Non-pigmented ciliary epithelial cell (primary cell): Measurements from ENCODE around the gene COL4A6.
A peak's percentile ranks its signal among the peaks of the same experiment; 100 is the strongest.

ENCODE experiments used
- DNase-seq: peaks from one replicate; pipeline ENCODE4 v3.0.0-alpha.2; 2010; ENCODE audit warnings: low read depth

COL4A6 gene

GRCh38 chrX:108216919-108217571 is 221.2 kb downstream of the COL4A6 start:
- no peak for DNase-seq

DNA sequence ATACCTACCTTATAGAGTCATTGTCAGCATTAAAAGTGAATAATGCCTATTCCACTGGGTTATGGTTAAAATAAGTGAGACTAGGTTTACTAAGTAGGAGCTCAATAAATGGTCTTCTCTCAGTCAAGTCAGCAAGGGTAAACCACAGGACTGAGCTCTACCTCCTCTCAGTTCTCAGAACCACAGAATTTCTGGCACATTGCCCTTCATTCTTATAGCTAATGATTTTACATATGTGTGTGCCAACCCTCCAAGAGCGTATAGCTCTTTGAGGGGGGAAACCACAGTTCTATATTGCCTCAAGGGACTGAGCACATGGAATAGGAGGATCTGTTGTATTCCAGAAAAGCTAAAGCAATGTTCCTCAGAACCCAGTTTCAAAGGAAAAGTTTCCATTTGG is 221.8 kb downstream of the COL4A6 start:
- DNase-seq: no peak

- no peak for DNase-seq
Measured at GRCh38 chrX:108211301-108211700, 226.9 kb downstream of the COL4A6 start.

GRCh38 chrX:108209006-108209554 is 229.1 kb downstream of the COL4A6 start:
- DNase-seq: no peak

- DNase-seq: no peak
Measured at GRCh38 chrX:108203540-108203939, 234.7 kb downstream of the COL4A6 start.

DNA sequence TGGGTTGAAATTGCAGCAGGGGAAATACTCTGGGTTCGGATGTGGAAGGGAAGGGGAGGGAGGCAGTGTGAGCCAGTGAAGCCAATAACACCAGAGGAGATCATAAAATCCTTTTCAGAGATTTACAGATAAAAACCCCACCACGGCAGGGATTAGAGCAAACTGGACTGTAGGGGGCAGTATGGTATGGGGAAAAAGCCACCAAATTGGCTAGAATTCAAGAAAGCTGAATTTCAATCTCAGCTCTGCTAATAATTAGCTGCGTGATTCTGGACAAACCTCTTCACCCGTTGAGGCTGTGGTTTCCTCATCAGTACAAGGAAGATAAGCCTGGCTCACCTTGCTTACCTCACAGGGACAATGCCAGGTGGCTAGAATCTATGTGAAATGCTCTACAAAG is 238.5 kb downstream of the COL4A6 start:
- no peak for DNase-seq

DNA sequence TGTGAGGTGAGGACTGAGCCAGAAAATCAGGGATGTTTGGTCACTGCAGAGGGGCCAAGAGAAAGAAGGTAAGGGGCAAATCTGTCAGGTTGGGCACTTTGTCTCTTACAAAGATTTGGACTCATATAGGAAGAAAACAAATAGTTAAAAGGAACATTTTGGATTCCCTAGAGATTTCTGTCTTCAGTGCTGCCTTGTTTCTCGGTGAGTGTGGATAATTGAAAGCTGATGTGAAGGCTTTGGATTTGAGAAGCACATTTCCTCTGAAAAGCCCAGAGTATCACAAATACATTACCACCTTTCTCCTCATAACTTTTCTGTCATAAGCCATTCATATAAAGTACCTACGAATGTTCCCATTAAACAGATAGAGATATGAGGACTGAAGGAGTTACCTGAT is 239.2 kb downstream of the COL4A6 start:
- no peak for DNase-seq

DNA sequence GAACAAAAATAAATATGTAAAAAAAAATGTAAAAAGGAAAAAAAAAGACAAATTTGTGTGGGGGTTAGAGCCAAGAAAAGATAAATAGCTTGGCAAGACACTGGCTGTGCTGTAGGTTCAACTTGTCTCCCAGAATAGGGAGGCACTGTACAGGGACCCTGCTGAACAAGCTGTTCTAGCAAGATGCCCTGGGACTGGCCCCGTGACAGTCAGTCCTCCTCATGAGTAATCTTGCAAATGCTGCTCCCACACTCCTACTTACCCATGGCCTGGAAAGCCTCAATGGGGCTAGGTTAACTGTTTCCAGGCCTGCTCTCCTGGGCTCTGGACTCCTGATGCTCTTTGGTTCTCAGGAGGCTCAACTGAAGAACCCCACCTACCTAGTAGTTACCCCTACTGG is 239.8 kb downstream of the COL4A6 start:
- DNase-seq: no peak

- peak; percentile 72 for DNase-seq
Measured at GRCh38 chrX:108186811-108187210, 251.4 kb downstream of the COL4A6 start.

DNA sequence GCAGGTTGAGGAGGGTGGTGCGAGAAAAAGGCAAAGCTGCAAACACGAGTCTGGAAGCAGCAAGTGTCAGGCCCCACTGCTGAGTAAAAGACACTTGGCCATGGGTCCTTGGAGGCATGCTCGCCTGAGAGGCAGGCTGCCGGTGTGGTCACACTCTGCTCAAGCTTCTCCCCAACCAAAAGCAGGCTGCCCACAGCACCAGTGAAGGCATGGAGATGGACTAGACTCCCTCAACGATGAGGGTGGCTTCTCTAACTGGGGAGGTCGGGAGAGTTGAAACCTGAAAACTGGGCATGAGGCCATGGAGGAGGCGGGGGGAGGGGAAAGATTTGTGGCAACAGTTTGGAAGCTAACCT is 260.1 kb downstream of the COL4A6 start:
- DNase-seq: no peak

GRCh38 chrX:108177351-108178142 is 260.7 kb downstream of the COL4A6 start:
- DNase-seq: no peak

DNA sequence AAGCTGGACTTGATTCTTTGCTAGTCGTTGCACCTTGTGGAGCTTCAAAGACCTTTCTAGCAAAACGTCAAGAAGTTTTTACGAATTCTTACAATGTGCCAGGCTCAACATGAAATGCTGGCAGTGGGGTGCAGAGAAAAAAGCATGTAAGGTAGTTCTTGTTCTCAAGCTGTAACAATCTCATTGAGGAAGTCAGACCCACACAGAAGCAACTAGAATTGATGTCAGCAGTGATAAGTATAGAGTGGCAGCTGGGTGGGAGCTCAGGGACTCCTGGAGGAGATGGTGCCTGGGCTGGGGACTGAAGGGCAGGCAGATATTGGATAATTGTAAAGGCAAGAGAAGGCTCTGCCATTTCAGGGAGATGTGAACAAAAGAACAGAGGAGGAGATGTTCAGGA is 264.3 kb downstream of the COL4A6 start:
- no peak for DNase-seq

DNA sequence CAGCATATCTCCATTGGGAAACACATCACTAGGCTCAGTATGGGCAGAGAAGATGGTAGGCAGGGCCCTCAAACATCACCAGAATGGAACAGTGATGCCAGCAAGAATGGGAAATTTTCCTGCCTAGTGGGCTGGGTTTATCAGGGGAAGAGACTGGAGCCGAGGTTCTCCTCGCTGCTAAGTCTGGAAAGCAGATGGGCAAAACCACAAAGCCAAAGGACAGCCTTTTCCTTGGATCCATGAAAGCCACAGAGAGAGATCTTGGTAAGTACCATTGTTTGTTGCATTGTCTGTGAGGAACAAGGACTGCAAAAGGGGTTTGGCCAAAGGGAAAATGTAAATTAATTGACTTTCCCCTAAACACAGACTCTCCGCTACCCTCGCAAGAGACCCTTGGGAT is 266.6 kb downstream of the COL4A6 start:
- DNase-seq: no peak

DNA sequence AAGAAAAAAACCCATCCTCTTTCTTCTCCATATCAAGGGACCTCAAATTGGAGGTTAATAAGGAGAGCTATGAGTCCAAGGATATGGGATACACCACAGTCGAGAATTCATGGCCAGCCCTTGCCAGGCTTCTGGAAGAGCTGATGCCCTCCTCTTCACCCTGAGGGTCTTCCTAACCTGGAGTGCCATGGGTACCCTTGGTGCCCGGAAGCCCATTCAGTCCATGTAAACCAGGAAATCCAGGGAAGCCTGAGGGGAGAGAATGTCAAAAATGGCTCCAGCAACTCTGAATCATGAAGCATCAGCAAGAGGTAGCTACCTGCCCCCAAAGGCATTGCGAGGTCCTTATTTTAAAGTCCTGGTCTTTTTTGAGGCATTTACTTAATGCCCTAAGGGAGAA is 268.5 kb downstream of the COL4A6 start:
- DNase-seq: no peak

DNA sequence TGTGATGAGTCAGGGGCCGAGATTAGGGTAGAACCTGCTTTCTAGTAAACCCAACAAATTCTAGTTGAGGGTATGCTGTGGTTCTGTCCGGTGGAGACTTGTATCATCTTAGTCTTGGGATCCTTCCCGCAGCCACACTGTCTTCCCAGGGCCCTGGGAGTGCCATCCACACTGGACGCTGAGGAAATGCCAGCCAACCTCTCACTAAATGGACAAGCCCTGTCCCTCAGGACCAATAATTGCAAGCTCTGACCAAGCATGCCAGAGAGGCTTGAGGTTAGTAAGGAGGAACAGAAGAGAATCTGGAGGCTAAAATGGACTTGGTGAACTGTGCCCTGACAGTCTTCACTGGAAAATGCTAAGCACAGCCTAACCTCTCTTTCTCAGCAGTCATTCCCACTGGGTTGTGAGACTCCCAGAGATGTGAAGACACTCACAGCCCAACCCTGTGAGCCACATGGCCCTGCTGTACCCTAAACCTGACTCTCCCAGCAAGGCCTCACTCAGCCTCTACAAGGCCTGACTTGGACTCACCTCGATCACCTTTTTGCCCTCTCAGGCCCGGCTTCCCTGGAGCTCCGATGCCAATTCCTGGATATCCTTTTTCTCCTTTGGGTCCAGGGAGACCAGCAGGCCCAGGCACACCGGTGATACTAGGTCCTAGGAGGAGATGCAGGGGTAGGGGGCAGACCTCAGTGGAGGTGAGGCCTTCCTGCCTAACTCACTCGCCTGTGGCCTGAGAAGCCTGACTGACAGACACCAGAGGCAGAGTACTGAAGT is 269.1 kb downstream of the COL4A6 start:
- no peak for DNase-seq

DNA sequence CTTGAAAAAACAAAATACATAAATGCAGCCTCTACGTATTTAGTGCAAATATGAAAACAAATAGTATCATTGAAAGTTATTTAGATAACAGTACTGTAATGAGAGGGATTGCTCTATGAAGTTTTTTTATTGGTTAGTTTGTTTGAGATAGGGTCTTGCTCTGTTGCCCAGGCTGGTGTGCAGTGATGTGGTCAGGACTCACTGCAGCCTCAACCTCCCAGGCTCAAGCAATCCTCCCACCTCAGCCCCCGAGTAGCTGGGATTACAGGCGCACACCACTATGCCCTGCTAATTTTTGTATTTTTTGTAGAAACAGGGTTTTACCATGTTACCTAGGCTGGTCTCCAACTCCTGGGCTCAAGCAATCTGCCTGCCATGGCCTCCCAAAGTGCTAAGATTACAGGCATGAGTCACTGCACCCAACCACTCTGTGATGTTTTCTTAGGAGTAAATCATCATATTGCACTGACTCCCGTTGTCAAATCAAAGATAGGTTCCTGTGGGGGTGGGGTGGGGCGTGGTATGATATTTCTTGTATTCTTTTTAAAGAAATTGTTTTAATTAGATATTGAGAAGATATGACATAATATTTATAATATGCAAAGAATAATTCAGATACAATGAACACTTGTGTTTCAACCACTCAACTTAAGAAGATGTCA is 270.9 kb downstream of the COL4A6 start:
- no peak for DNase-seq

DNA sequence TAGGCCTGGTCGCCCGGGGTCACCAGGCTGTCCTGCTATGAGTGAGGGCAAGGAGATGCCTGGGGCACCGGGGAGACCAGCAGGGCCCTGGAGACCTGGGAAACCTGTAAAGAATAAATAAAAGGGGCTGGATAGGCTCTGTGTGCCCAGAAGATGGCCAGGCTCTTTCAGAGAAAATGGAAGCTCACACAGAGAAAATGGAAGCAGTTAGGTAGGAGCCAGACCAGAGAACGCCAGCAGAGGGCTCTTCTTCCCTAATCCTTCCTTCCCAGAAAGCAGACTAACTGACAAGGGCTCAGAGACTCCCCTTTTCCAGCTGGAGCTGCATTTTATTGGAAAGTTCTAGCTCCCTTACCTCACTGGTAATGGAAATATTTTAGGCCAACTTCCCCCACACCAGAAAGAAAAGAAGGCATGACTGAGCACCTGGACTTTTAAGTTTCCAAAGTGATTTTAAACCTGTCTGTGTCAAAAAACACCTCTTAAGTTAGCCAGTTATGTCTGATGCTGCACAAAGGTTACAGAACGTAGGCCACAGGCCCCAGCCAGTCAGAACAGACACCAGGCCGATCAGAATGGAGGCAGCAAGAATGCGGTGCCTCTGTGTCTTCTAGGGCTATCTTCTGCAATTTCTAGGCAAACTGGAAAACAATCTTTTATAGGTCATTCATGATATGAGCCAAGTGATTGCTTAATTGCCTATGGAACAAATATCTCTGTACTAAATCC is 272.7 kb downstream of the COL4A6 start:
- no peak for DNase-seq

GRCh38 chrX:108163333-108164082 is 274.7 kb downstream of the COL4A6 start:
- no peak for DNase-seq

GRCh38 chrX:108162265-108162664 is 276.0 kb downstream of the COL4A6 start:
- no peak for DNase-seq

- DNase-seq: no peak
Measured at GRCh38 chrX:108160309-108160708, 277.9 kb downstream of the COL4A6 start.
